GM06990 (cell line): ENCODE measurements around the gene TCAP.

Source experiments
- DNase-seq: peaks from one replicate; pipeline ENCODE4 v3.0.0-alpha.2; 2011; ENCODE audit not compliant: insufficient read length; ENCODE audit errors: extremely low read depth
- H3K27me3 ChIP-seq: replicated peaks from 2 replicates; pipeline ENCODE4 v1.6.0; 2011; ENCODE audit warnings: low read length; ENCODE audit not compliant: control insufficient read depth, insufficient read depth
- H3K36me3 ChIP-seq: 2 replicates; pipeline ENCODE4 v1.5.1; 2011; ENCODE audit warnings: low read length; ENCODE audit not compliant: control insufficient read depth, insufficient read depth
- H3K4me3 ChIP-seq: replicated peaks from 2 replicates; pipeline ENCODE4 v1.5.1; 2011; ENCODE audit warnings: low read depth, mild to moderate bottlenecking, control low read depth, low read length
- CTCF ChIP-seq: IDR thresholded peaks from 2 replicates; pipeline ENCODE4 v1.5.1; 2011; ENCODE audit warnings: low read length, control low read depth, mild to moderate bottlenecking, inconsistent platforms; ENCODE audit not compliant: insufficient read depth, poor library complexity, severe bottlenecking

TCAP gene

GRCh38 chr17:39618956-39619785 is 46.0 kb upstream of the TCAP start:
- H3K36me3 ChIP-seq = no peaks in the 10 kb centered on the region
- H3K27me3 ChIP-seq = no peaks in the 10 kb centered on the region
- H3K4me3 ChIP-seq = no peak overlapping the region
- DNase-seq = no peak
- TF ChIP-seq CTCF = no peak

GRCh38 chr17:39619786-39620101 is 45.4 kb upstream of the TCAP start:
- TF ChIP-seq CTCF = no peak
- Histone ChIP-seq H3K4me3 (no peak overlapping the region), H3K27me3 (no peaks in the 10 kb centered on the region), H3K36me3 (no peaks in the 10 kb centered on the region)
- no peak for DNase-seq

GRCh38 chr17:39621523-39622379 is 43.4 kb upstream of the TCAP start:
- Histone ChIP-seq H3K36me3 (no peaks in the 10 kb centered on the region), H3K4me3 (peak overlapping the region; percentile 34; the same call in 1 of the 2 replicates), H3K27me3 (no peaks in the 10 kb centered on the region; the same call in 1 of the 2 replicates)
- TF ChIP-seq CTCF = peak; percentile 100
- DNase-seq = peak; percentile 79

- H3K27me3 ChIP-seq = no peaks in the 10 kb centered on the region; the same call in 1 of the 2 replicates
- peak overlapping the region; percentile 34; the same call in 1 of the 2 replicates for H3K4me3 ChIP-seq
- no peaks in the 10 kb centered on the region for H3K36me3 ChIP-seq
- TF ChIP-seq CTCF = no peak
- no peak for DNase-seq
Observed at GRCh38 chr17:39622380-39623006, 42.7 kb upstream of the TCAP start.

- Histone ChIP-seq H3K36me3 (no peaks in the 10 kb centered on the region), H3K27me3 (no peaks in the 10 kb centered on the region; the same call in 1 of the 2 replicates), H3K4me3 (no peak overlapping the region)
- TF ChIP-seq CTCF = peak; percentile 97
- DNase-seq = peak; percentile 75
Observed at GRCh38 chr17:39623356-39623950, 41.7 kb upstream of the TCAP start.
